HEK293T (cell line): Measurements from ENCODE around the gene PPP1R14D.

Experiments
- ELF4 ChIP-seq: fragments of 450-650 bp; IDR thresholded peaks from 2 replicates; pipeline ENCODE4 v1.6.1; 2017; ENCODE audit warnings: antibody characterized with exemption
- FOXM1 ChIP-seq: fragments of 450-650 bp; IDR thresholded peaks from 2 replicates; pipeline ENCODE4 v1.6.1; 2017; ENCODE audit warnings: mild to moderate bottlenecking, borderline replicate concordance
- L3MBTL2 ChIP-seq: fragments of 450-650 bp; conservative IDR thresholded peaks from 2 replicates; pipeline ENCODE4 v1.6.1; 2016; ENCODE audit warnings: mild to moderate bottlenecking
- LEF1 ChIP-seq: fragments of 450-650 bp; IDR thresholded peaks from 2 replicates; pipeline ENCODE4 v1.6.1; 2017; ENCODE audit warnings: mild to moderate bottlenecking, borderline replicate concordance
- NFRKB ChIP-seq: fragments of 450-650 bp; IDR thresholded peaks from 2 replicates; pipeline ENCODE4 v1.6.1; 2016; ENCODE audit warnings: mild to moderate bottlenecking, moderate library complexity
- PKNOX1 ChIP-seq: fragments of 450-650 bp; IDR thresholded peaks from 2 replicates; pipeline ENCODE4 v1.6.1; 2016
- SP1 ChIP-seq: fragments of 450-650 bp; IDR thresholded peaks from 2 replicates; pipeline ENCODE4 v1.6.1; 2017
- SUZ12 ChIP-seq: fragments of 450-650 bp; IDR thresholded peaks from 2 replicates; pipeline ENCODE4 v1.6.1; 2016; ENCODE audit warnings: mild to moderate bottlenecking
- TARDBP ChIP-seq: fragments of 450-650 bp; IDR thresholded peaks from 2 replicates; pipeline ENCODE4 v1.6.1; 2016

- TF ChIP-seq FOXM1, result no peak
- TF ChIP-seq TARDBP, result no peak
- TF ChIP-seq L3MBTL2, result no peak
- TF ChIP-seq ELF4, result no peak
- TF ChIP-seq NFRKB, result no peak
- TF ChIP-seq SP1, result no peak
- no peak for TF ChIP-seq SUZ12
- no peak for TF ChIP-seq LEF1
- TF ChIP-seq PKNOX1, result no peak
Observed at GRCh38 chr15:40769274-40770146, 59.0 kb downstream of the PPP1R14D start, which contains the start of gene C15orf62.
